IPS DF 4.7 (cell line): ENCODE results near the gene WDR5.

ENCODE experiments used
- DNase-seq: peaks from one replicate; pipeline ENCODE4 v3.0.0-alpha.2; 2013; ENCODE audit warnings: low spot score; ENCODE audit errors: extremely low read depth

The WDR5 gene

GRCh38 chr9:134187891-134188385 lies 52.1 kb downstream of the WDR5 start:
- no peak for DNase-seq

GRCh38 chr9:134188386-134189144 lies 52.7 kb downstream of the WDR5 start:
- no peak for DNase-seq

GRCh38 chr9:134189145-134189469 lies 53.2 kb downstream of the WDR5 start:
- DNase-seq = no peak

- DNase-seq = no peak
Measured at GRCh38 chr9:134189470-134190231, 53.8 kb downstream of the WDR5 start.

- DNase-seq = no peak
Measured at GRCh38 chr9:134190232-134191121, 54.6 kb downstream of the WDR5 start.

GRCh38 chr9:134191455-134192209 lies 55.8 kb downstream of the WDR5 start:
- no peak for DNase-seq

GRCh38 chr9:134192311-134192950 lies 56.5 kb downstream of the WDR5 start:
- no peak for DNase-seq

- no peak for DNase-seq
Measured at GRCh38 chr9:134192951-134193731, 57.3 kb downstream of the WDR5 start.

GRCh38 chr9:134193912-134194535 lies 58.1 kb downstream of the WDR5 start:
- no peak for DNase-seq

GRCh38 chr9:134195558-134195957 lies 59.7 kb downstream of the WDR5 start:
- DNase-seq = no peak

- DNase-seq = no peak
Measured at GRCh38 chr9:134196911-134197310, 61.0 kb downstream of the WDR5 start.

- DNase-seq = no peak
Measured at GRCh38 chr9:134198791-134199190, 62.9 kb downstream of the WDR5 start.

- DNase-seq = no peak
Measured at GRCh38 chr9:134200730-134201129, 64.8 kb downstream of the WDR5 start.

- no peak for DNase-seq
Measured at GRCh38 chr9:134203224-134203623, 67.3 kb downstream of the WDR5 start.

- no peak for DNase-seq
Measured at GRCh38 chr9:134204041-134204440, 68.2 kb downstream of the WDR5 start.

- DNase-seq = no peak
Measured at GRCh38 chr9:134204991-134205578, 69.2 kb downstream of the WDR5 start.

- DNase-seq = no peak
Measured at GRCh38 chr9:134205672-134206310, 69.9 kb downstream of the WDR5 start.
